Prostate gland (tissue), 2 donors: ENCODE data around the gene PLEKHF1. TPM values are rescaled to one million over a fixed set of nuclear protein-coding genes. Genes with fewer than 3 reads are reported as not detected.

Experiments used
- DNase-seq: peaks from one replicate; pipeline ENCODE4 v3.0.0-alpha.2; 2019; ENCODE audit warnings: low spot score
- H3K27ac ChIP-seq, 2 donors: fragments of 200-600 bp; sonication (generic); 2 replicates each; pipeline ENCODE4 v1.5.1; 2017 to 2019
- H3K27me3 ChIP-seq: fragments of 200-600 bp; sonication (generic); replicated peaks from 2 replicates; pipeline ENCODE4 v1.5.1; 2019; ENCODE audit not compliant: insufficient read depth
- H3K36me3 ChIP-seq, 2 donors: fragments of 200-600 bp; sonication (generic); 1 replicate in 1 of 2; 2 replicates in 1 of 2; pipeline versions ENCODE4 v1.5.1 to v1.8.1; 2017 to 2019
- H3K4me1 ChIP-seq: fragments of 200-600 bp; sonication (generic); replicated peaks from 2 replicates; pipeline ENCODE4 v1.5.1; 2019
- H3K4me3 ChIP-seq, 2 donors: fragments of 200-600 bp; sonication (generic); 2 replicates each; pipeline ENCODE4 v1.5.1; 2017 to 2019
- H3K9me3 ChIP-seq: fragments of 200-600 bp; sonication (generic); 2 replicates; pipeline ENCODE4 v1.5.1; 2017
- CTCF ChIP-seq, 4 experiments: fragments of 200-600 bp in 2 of 4; fragments of 450-650 bp in 2 of 4; sonication (generic) in 2 of 4; IDR thresholded peaks; 1 replicate in 3 of 4; 2 replicates in 1 of 4; pipeline ENCODE4 v1.5.1; 2016 to 2019; ENCODE audit warnings: antibody characterized with exemption in 4 of 4, mild to moderate bottlenecking in 2 of 4, moderate library complexity in 2 of 4
- POLR2A ChIP-seq: fragments of 450-650 bp; IDR thresholded peaks from one replicate; pipeline ENCODE4 v1.6.1; 2016; ENCODE audit warnings: antibody characterized with exemption, mild to moderate bottlenecking
- POLR2AphosphoS5 ChIP-seq: sonication (generic); formaldehyde crosslinking; IDR thresholded peaks from one replicate; pipeline ENCODE4 v1.6.1; 2017; ENCODE audit warnings: antibody characterized with exemption
- WGBS: methylation state at CpG from one replicate; pipeline ENCODE4 v1.1.5; 2018; 5-methylcytosine and 5-hydroxymethylcytosine counted together
- intact Hi-C: fragments of 100-400 bp; cut with DNase I; formaldehyde crosslinking; loops from one replicate; pipeline ENCODE4 v1.14.2; 2022
- total RNA-seq, 2 donors: library from RNA; depleted of rRNA; stranded (reverse); fragments of >200 nt; gene quantifications; one replicate each; pipeline ENCODE4 v1.1.0, GENCODE V29; 2016

PLEKHF1 gene
- total RNA-seq, 2 donors from 2014 or later: 64.3 to 64.4 TPM

DNA sequence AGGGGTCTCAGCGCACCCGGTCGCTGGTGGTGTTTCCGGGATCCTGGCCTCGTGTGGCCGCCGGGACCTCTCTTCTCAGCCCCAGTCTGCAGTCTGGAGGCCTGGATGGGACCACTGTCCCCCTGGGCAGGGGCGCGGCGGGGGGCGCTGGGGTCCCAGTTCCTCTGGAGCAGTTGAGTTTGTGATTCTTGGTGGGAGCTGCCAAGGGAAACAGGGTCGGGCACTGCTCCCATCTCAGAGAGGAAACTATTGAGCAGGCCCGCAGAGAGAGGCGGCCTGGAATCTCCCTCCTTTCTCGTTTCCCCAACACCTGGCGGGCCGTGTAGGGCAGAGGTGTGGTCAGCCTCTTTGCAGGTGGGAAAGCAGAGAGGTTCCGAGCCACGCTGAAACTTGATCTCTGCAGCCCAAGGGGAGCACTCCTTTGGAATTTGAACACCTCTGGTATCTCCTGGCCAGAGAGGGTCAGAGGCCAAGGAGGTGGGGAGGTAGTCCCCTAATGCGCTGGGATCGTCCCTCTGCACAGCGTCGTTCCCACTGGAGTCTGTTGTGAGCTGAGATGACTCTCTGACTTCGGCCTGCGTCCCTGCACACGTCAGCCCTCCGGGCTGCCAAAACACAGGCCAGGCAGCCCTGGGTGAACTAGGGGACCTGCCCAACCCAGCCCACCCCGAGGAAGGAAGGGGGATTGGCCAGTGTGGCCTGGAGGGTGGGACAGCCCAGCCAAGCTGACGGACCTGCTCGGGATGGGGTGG is 741 bp downstream of the PLEKHF1 start:
- WGBS: 3% methylated on average over 30 of the region's 30 CpGs
- Histone ChIP-seq H3K27me3 (no peaks in the 10 kb centered on the region), H3K36me3 (no peaks in the 10 kb centered on the region), H3K4me1 (peaks cover 28% of the 10 kb centered on the region), H3K27ac (peak overlapping the region; percentile 89 to 91), H3K4me3 (peak overlapping the region; percentile 76 to 88), H3K9me3 (no peaks in the 10 kb centered on the region)
- DNase-seq: no peak
- intact Hi-C loops: loop anchor here (10.0 kb wide), 1 partner anchor 49 kb away; the partner anchor contains the start of gene C19orf12
- TF ChIP-seq POLR2A (no peak), CTCF (IDR thresholded peaks at IDR 0.05) (no peak), POLR2AphosphoS5 (peak; percentile 4)

- H3K4me1 ChIP-seq: peaks cover 34% of the 10 kb centered on the region
- peak overlapping the region; percentile 76 to 88 for H3K4me3 ChIP-seq
- H3K36me3 ChIP-seq: no peaks in the 10 kb centered on the region
- H3K9me3 ChIP-seq: no peaks in the 10 kb centered on the region
- 22% methylated on average over 20 of the region's 20 CpGs for WGBS
- H3K27me3 ChIP-seq: no peaks in the 10 kb centered on the region
- DNase-seq: peak; percentile 70
- TF ChIP-seq POLR2AphosphoS5 (peak; percentile 69), CTCF (IDR thresholded peaks at IDR 0.05) (no peak), POLR2A (peak; percentile 36)
- intact Hi-C loops: loop anchor here (10.0 kb wide), 1 partner anchor 48 kb away; the partner anchor contains the start of gene C19orf12
- peak overlapping the region; percentile 89 to 91 for H3K27ac ChIP-seq
Observed at GRCh38 chr19:29666578-29667386, 1.5 kb downstream of the PLEKHF1 start.

GRCh38 chr19:29667387-29667783 is 2.1 kb downstream of the PLEKHF1 start:
- Histone ChIP-seq H3K4me3 (peak overlapping the region; percentile 76 to 88), H3K9me3 (no peaks in the 10 kb centered on the region), H3K36me3 (no peaks in the 10 kb centered on the region), H3K27ac (peak overlapping the region; percentile 89 to 91), H3K4me1 (peaks cover 40% of the 10 kb centered on the region), H3K27me3 (no peaks in the 10 kb centered on the region)
- TF ChIP-seq CTCF (IDR thresholded peaks at IDR 0.05) (no peak), POLR2AphosphoS5 (no peak), POLR2A (no peak)
- no peak for DNase-seq
- 50% methylated on average over 11 of the region's 11 CpGs for WGBS
- intact Hi-C loops: loop anchor here (10.0 kb wide), 1 partner anchor 47 kb away; the partner anchor contains the start of gene C19orf12

DNA sequence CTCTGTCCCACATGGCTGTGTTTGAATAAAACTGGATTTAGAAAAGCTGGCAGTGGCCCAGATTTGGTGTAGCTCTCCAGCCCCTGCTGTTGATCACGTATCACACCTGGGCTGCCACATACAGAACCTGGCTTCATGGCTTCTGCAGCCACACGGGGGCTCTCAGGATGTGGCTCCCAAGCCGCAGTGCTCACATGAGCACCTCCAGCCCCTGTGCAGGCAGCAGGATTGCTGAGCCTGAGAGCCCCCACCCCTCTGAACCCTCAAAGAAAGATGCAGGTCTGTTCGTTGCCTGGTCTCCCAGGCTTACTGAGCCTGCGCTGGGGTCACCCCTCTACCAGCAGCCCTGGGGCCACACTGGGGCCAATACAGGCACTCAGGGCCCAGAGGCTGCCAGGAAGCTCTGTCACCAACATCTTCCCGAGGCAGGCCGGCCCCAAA is 2.7 kb downstream of the PLEKHF1 start:
- Histone ChIP-seq H3K4me3 (peak overlapping the region in 1 of 2 donors; percentile 76), H3K27ac (peak overlapping the region; percentile 89 to 91), H3K4me1 (peaks cover 45% of the 10 kb centered on the region), H3K27me3 (no peaks in the 10 kb centered on the region), H3K36me3 (no peaks in the 10 kb centered on the region), H3K9me3 (no peaks in the 10 kb centered on the region)
- no peak for DNase-seq
- WGBS: 65% methylated on average over 7 of the region's 7 CpGs
- TF ChIP-seq POLR2A: no peak
- no peak for TF ChIP-seq POLR2AphosphoS5
- TF ChIP-seq CTCF (IDR thresholded peaks at IDR 0.05): no peak
- intact Hi-C loops: loop anchor here (10.0 kb wide), 1 partner anchor 47 kb away; the partner anchor contains the start of gene C19orf12
